SU-DHL-6 (cell line): ENCODE data around the gene SAP30L.

Experiments used
- EZH2phosphoT487 ChIP-seq: fragments of 200-600 bp; sonication (generic), shearing (Covaris generic); conservative IDR thresholded peaks from 2 replicates; pipeline ENCODE4 v1.6.1; 2018; ENCODE audit warnings: mild to moderate bottlenecking, antibody characterized with exemption, low read length, moderate library complexity, mixed read lengths
- TF ChIP-seq, protein P1 (sequence below): fragments of 200-600 bp; sonication (generic); IDR thresholded peaks from one replicate; pipeline ENCODE4 v1.5.1; 2017; ENCODE audit warnings: antibody characterized with exemption, mild to moderate bottlenecking, low read length, moderate library complexity; ENCODE audit not compliant: insufficient read depth, poor library complexity, severe bottlenecking

DNA sequence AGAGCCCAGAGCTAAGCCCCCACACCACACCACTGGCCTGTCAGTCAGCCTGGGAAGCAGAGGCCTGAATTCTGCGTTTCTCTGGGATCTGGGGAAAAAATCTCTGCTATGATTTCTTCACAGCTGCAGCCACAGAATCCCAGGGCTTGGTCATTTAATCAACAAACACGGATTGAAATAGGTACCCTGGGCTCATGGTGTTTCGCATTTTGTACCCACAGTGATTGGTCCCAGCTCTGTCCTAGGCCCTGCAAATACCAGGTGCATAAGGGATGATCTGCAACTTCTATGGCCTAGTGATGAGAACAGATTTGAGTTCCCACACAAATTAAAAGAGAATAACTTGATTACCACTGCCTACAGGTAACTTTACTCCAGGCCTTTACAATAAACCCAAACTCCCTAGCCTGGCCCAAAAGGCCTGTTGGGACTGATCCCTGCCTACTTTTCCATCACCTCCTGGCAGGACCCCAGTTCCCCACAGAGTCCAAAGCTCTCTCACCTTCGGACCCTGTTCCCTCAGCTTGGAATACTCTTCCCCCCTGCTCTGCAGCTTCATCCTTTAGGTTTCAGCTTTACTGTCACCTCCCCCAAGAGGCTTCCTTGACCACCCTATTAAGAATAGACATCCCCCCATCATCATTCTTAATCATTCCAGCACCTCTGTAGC, 14.7 kb upstream of the SAP30L start:
- TF ChIP-seq, protein P1, sequence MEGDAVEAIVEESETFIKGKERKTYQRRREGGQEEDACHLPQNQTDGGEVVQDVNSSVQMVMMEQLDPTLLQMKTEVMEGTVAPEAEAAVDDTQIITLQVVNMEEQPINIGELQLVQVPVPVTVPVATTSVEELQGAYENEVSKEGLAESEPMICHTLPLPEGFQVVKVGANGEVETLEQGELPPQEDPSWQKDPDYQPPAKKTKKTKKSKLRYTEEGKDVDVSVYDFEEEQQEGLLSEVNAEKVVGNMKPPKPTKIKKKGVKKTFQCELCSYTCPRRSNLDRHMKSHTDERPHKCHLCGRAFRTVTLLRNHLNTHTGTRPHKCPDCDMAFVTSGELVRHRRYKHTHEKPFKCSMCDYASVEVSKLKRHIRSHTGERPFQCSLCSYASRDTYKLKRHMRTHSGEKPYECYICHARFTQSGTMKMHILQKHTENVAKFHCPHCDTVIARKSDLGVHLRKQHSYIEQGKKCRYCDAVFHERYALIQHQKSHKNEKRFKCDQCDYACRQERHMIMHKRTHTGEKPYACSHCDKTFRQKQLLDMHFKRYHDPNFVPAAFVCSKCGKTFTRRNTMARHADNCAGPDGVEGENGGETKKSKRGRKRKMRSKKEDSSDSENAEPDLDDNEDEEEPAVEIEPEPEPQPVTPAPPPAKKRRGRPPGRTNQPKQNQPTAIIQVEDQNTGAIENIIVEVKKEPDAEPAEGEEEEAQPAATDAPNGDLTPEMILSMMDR = no peak
- TF ChIP-seq EZH2phosphoT487 = no peak
